ENCODE results near the gene TLL1.

- no peak for TF ChIP-seq POLR2A (IDR thresholded peaks at IDR 0.05; ENCODE audit: low read length)
- no peak for TF ChIP-seq GATA1 (IDR thresholded peaks at IDR 0.05; ENCODE audit: low read depth, low read length)
Observed at GRCh38 chr4:166092797-166093290, 219.8 kb downstream of the TLL1 start.

All from erythroblast (primary cell).